ENCODE data around the gene IZUMO3.
"Not testable (repeated sequence)": the region's sequence is repeated elsewhere in the genome, so short reads cannot be mapped to it uniquely, and the experiment has no call there.

The IZUMO3 gene, protein sequence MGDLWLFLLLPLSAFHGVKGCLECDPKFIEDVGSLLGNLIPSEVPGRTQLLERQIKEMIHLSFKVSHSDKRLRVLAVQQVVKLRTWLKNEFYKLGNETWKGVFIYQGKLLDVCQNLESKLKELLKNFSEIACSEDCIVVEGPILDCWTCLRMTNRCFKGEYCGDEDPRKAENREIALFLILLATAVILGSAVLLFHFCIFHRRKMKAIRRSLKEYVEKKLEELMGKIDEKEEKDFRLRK

DNA sequence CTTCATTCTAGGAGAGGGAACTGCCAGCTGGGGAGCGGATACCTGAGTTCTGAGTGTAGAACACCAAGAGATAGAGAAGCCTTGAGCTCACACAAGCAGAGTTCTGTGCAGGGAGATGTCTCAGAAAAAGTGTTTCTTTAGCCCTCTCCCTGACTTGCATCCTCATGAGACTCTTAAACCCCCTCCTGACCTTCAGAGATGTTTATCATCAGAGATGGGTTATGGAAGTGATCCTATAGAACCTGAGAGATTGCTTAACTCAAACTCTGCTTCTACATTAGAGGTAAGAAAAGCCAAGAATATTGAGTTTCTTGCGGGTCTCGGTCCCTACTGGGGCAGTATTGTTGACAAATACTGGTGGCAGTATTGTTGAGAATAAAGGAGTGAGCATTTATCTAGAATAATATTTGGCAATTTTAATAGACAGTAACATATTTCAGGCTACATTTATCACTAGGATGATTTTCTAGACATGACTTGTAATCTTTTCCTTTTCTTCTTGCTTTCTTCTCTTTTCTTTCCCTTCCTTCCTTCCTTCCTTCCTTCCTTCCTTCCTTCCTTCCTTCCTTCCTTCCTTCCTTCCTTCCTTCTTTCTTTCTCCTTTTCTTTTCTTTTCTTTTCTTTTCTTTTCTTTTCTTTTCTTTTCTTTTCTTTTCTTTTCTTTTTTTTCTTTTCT is at the start of gene IZUMO3:
Gene IZUMO3, minus strand, starts transcription at position 51 of the 676 bp plus-strand sequence. CDS start 248 bp downstream, outside the sequence.
- no peak for DNase-seq (ENCODE audit: low read depth)
- no peak within 1 kb of the TSS for H3K4me3 ChIP-seq (ENCODE audit: low read length)
- TF ChIP-seq, protein P1, sequence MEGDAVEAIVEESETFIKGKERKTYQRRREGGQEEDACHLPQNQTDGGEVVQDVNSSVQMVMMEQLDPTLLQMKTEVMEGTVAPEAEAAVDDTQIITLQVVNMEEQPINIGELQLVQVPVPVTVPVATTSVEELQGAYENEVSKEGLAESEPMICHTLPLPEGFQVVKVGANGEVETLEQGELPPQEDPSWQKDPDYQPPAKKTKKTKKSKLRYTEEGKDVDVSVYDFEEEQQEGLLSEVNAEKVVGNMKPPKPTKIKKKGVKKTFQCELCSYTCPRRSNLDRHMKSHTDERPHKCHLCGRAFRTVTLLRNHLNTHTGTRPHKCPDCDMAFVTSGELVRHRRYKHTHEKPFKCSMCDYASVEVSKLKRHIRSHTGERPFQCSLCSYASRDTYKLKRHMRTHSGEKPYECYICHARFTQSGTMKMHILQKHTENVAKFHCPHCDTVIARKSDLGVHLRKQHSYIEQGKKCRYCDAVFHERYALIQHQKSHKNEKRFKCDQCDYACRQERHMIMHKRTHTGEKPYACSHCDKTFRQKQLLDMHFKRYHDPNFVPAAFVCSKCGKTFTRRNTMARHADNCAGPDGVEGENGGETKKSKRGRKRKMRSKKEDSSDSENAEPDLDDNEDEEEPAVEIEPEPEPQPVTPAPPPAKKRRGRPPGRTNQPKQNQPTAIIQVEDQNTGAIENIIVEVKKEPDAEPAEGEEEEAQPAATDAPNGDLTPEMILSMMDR (conservative IDR thresholded peaks at IDR 0.05; ENCODE audit: low read length) = no peak

DNA sequence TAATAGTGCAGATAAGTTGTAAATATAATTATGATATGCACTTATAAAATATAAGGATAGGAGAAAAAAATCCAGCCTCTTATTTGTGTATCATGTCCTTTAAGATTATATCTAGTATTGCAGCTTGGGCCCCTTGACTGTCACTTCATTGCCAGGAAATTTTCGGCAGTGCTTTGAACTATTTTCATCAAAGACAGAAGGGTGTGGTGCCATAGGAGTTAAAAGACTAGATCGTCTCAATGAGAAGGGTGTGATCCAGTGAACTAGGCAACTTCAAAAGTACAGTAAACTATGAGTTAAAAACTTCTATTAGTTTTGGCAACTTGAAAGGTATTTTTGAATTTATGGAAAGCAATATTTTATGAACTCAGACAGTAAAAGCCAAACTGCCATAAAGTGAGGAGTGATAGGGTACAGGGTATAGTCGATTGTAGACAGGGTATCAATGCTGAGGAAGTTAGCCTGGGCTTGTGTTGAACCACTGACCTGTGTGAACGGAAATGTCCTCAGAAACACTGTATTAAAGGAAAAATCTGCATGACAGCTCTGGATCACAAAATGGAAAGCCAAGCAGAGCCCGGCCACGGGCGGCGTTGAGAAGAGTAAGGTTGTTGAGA is 48.6 kb upstream of the IZUMO3 start:
- H3K4me3 ChIP-seq (ENCODE audit: low read length) = no peak overlapping the region
- DNase-seq (ENCODE audit: low read depth) = no peak
- TF ChIP-seq, protein P1 (conservative IDR thresholded peaks at IDR 0.05; ENCODE audit: low read length) = no peak

DNA sequence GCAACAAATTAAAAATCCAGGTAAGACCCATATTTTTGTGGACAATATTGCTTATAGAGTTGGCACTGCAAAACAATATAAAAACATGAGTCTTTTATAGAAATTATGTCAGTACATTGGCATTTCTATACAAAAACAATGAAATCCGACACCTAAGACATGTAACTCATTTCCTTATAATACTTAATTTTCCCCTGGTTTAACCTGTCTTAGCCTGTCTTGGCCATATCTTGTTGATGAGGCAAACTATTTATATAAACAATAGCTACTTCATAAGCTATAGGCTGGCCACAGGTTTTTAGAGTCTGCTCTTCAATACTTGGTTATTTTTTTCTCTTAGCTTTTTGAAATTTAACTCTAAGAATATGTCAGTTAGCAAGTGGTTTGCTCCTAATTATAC is 44.7 kb upstream of the IZUMO3 start:
- TF ChIP-seq, protein P1 (conservative IDR thresholded peaks at IDR 0.05; ENCODE audit: low read length) = no peak
- DNase-seq (ENCODE audit: low read depth) = no peak
- no peak overlapping the region for H3K4me3 ChIP-seq (ENCODE audit: low read length)

DNA sequence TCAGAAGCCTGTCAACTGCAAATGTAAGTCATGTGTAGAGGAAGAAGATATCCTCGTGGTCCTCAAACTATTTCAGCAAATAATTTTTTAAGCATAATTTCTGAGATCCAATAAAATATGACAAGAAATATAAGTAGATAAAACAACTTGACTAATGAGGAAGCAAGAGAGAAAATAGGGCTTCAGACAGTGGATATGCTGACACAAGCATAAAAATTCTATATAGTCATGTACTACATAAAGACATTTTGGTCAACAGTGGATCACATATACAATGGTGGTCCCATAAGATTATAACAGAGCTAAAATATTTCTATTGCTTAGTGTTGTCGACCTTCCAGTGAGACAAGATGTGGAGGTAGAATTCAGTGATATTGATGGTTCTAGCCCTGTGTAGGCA is 42.2 kb upstream of the IZUMO3 start:
- no peak overlapping the region for H3K4me3 ChIP-seq (ENCODE audit: low read length)
- TF ChIP-seq, protein P1 (conservative IDR thresholded peaks at IDR 0.05; ENCODE audit: low read length) = no peak
- DNase-seq (ENCODE audit: low read depth) = no peak

DNA sequence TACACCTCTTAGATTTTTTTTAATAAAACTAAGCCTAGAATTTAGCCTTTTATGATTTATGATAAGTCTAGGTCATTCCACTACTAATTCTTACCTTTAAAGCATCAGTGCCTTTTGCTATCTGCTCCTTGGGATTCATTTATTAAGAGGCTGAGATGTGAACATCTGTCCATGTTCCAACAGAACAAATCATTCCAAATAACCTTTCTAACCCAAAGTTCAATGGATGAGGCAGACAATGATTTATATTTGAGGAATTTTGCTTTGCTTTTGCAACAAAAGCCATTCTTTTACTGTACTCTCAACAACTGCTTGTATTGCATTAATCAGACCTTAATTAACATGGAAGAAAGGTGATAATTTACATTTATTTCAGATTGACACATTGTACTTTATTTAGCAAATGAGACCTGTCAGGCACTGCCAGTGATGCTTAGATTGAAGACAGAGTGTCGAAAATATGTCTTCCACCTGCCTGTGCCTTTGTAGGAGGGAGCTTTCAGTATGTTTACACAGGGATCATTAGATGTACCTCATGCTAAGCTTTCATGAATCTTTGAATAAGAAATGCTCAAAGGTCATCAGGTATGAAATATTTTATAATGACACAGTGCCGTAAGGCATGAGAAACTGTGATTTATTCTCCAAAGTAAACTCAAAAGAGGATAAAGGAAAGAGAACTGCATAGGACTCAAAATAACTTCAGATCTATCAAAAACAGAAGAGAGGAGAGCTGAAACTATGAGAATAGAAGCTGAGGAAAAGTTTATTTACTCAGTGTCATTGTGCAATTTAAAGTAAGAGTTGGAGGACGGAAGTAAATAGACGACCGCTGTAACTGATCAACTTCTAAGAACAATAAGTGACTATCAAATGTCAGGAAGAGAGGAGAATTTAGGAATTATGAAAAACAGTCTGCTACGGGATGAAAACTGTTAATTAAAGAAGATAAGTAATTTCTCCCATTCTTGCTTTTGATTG is 36.7 kb upstream of the IZUMO3 start:
- TF ChIP-seq, protein P1 (conservative IDR thresholded peaks at IDR 0.05; ENCODE audit: low read length) = no peak
- no peak for DNase-seq (ENCODE audit: low read depth)
- no peak overlapping the region for H3K4me3 ChIP-seq (ENCODE audit: low read length)

DNA sequence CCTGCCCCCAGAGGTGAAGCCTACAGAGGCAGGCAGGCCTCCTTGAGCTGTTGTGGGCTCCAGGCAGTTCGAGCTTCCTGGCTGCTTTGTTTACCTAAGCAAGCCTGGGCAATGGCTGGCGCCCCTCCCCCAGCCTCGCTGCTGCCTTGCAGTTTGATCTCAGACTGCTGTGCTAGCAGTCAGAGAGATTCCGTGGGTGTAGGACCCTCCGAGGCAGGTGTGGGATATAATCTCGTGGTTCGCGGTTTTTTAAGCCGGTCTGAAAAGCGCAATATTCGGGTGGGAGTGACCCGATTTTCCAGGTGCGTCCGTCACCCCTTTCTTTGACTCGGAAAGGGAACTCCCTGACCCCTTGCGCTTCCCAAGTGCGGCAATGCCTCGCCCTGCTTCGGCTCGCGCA is 34.3 kb upstream of the IZUMO3 start:
- not testable (repeated sequence) for H3K4me3 ChIP-seq (ENCODE audit: low read length); DNase-seq (ENCODE audit: low read depth)

DNA sequence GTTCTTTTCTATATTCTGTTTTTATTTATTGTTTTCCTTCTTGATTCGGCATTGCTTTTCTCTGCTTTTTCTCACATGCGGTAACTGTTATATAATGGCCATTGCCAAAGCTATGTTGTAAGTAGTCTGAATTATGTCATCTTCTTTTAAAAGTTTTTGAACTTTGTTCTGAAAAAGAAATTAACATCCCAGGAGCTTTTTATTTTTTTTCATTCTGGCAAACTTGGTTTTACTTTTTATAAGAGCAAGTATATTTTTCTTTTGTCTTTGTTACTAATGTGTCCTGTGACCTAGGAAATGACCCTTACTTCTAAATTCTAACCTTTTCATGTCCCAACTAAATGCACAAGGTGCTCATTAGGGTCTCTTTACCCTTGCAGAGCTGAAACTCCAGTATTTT is 26.7 kb upstream of the IZUMO3 start:
- no peak for DNase-seq (ENCODE audit: low read depth)
- no peak overlapping the region for H3K4me3 ChIP-seq (ENCODE audit: low read length)
- TF ChIP-seq, protein P1 (conservative IDR thresholded peaks at IDR 0.05; ENCODE audit: low read length) = no peak

Measured in AG10803 (cell line).